HG02981 (cell line): ENCODE measurements around the gene CCDC183.
"Not testable (repeated sequence)": the region's sequence is repeated elsewhere in the genome, so short reads cannot be mapped to it uniquely, and the experiment has no call there.

Experiments
- ATAC-seq: cut with Tn5 transposase; IDR thresholded peaks from one replicate; pipeline ENCODE4 v1.9.1; 2021; ENCODE audit warnings: mild to moderate bottlenecking, moderate library complexity; ENCODE audit not compliant: unreplicated experiment

CCDC183 gene

DNA sequence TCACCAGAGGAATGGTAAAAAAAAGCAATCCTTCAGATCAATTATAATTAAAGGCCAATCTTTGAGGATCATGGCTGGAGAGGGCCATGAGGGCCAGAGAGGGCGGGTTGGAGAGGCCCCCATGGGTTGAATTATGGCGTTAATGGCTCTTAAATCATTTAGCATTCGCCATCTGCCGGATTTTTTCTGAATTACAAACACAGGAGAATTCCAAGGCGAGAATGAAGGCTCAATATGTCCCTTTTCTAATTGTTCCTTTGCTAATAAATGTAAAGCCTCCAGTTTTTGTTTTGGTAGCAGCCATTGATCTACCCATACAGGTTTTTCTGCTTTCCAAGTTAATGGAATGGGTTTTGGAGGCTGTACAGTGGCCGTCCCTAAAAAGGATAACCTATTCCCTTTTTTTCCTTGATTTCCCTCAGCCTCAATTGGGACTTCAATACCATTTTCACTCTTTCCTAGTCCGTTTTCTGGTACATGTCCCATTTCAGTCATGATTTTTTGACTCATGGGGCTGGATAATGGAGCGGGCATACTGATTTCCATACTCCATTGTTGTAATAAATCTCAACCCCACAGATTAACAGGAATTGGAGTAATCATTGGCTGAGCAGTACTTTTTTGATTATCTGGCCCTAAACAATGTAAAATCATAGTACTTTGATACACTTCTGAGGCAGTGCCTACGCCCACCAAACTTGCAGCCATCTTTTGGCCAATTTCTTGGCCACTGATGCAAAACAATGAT is 11.7 kb upstream of the CCDC183 start:
- ATAC-seq = no peak

GRCh38 chr9:136784997-136785361 is 11.2 kb upstream of the CCDC183 start:
- no peak for ATAC-seq

DNA sequence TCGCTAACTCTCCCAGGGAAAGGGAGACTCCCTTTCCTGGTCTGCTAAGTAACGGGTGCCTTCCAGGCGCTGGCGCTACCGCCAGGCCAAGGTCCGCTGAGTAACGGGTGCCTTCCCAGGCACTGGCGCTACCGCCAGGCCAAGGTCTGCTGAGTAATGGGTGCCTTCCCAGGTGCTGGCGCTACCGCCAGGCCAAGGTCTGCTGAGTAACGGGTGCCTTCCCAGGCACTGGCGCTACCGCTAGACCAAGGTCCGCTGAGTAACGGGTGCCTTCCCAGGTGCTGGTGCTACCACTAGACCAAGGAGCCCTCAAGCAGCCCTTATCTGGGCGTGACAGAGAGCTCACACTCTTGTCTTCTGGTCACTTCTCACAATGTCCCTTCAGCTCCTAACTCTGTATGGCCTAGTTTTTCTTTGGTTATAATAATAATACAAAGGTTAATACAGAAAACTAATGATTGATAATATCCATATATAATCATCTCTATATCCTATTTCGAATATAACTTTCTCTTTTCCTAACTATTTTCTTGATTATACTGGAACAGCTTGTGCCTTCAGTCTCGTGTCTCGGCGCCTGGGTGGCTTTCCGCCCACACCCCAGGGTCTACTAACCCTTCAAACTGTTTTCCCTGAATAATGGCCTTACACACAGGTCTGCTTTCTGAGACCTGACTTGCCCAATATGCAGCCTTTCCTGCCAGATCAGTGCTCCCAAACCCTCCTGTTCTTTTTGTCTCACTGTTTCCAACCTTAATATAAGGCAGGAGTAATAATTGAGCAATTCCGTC is 10.4 kb upstream of the CCDC183 start:
- ATAC-seq = not testable (repeated sequence)

DNA sequence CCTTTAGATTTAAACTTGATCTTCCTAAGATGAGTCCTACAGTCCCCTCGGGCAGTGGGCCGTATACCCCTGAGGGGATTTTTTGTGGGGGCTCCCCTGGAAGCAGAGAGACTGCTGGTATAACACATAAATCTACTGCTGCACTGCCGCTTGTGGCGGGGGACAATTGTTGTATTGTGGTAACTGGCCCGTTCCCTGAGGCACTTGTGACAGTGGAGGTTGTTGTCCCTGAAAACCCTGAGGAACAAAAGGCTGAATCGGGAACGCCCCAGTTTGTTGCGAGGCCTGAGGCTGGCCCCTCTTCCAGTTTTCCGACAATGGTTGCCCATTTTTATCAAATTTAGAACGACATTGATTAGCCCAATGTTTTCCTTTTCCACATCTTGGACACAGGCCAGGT is 9.7 kb upstream of the CCDC183 start:
- ATAC-seq = no peak

- ATAC-seq = not testable (repeated sequence)
Measured at GRCh38 chr9:136786983-136787382, 9.2 kb upstream of the CCDC183 start.

DNA sequence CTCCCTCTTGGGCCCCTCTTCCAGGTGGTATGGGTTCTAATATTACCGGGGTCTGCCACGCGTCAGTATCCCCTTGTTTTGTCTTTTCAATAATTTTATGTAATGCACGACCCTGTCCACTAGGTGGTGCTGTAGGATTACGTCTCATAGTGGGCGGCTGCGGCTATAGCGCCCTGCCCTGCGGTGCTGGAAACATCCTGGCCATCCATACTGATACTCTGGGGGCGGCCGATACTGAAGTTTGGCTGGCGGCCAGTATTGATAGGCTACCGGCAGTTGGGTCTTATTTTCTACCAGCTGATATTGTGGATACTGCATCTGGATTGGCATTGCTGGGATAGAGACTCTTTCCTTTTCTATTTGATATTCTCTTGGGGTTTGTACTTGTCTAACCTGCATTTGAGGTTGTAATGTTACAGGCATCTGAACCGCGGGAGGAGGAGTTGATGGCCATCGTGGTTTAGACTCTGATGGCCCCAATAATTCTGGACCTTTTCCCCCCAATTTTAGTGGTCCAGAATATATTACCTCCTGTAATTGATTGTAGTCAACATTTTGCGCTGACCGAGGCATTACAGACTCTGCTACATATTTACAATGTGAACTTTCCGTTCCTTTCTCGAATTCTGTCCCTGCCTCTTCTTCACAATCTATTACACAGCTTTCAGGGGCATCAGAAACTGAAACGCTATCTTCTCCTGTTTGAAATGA is 8.3 kb upstream of the CCDC183 start:
- ATAC-seq = no peak

DNA sequence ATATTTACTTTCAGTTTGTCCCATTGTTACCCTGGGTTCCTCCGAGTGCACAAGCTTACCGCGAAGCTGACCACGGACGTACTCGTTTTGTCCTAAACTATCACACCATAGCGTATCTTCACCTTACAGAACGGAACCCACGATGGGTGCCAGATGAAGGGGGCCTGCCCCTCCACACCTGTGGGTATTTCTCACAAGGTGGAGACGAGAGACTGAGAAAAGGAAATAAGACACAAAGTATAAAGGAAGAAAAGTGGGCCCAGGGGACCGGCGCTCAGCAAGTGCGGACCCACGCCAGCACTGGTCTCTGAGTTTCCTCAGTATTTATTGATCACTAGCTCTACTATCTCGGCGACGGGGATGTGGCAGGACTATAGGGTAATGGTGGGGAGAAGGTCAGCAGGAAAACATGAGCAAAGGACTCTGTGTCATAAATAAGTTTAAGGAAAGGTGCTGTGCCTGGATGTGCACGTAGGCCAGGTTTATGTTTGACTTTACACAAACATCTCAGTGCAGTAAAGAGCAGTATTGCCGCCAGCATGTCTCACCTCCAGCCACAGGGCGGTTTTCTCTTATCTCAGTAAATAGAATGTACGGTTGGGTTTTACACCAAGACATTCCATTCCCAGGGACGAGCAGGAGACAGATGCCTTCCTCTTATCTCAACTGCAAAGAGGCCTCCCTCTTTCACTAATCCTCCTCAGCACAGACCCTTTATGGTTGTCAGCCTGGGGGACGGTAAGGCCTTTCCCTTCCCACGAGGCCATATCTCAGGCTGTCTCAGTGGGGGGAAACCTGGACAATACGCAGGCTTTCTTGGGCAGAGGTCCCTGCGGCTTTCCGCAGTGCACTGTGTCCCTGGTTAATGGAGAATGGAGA is 7.3 kb upstream of the CCDC183 start:
- not testable (repeated sequence) for ATAC-seq

- ATAC-seq = no peak
Measured at GRCh38 chr9:136789523-136789937, 6.6 kb upstream of the CCDC183 start.

- ATAC-seq = peak; percentile 81
Measured at GRCh38 chr9:136790640-136791515, 5.3 kb upstream of the CCDC183 start, which contains the start of gene TMEM141. TSS of gene TMEM141 (plus strand) at chr9:136791344. CDS start at chr9:136791371, 27 bp downstream.

DNA sequence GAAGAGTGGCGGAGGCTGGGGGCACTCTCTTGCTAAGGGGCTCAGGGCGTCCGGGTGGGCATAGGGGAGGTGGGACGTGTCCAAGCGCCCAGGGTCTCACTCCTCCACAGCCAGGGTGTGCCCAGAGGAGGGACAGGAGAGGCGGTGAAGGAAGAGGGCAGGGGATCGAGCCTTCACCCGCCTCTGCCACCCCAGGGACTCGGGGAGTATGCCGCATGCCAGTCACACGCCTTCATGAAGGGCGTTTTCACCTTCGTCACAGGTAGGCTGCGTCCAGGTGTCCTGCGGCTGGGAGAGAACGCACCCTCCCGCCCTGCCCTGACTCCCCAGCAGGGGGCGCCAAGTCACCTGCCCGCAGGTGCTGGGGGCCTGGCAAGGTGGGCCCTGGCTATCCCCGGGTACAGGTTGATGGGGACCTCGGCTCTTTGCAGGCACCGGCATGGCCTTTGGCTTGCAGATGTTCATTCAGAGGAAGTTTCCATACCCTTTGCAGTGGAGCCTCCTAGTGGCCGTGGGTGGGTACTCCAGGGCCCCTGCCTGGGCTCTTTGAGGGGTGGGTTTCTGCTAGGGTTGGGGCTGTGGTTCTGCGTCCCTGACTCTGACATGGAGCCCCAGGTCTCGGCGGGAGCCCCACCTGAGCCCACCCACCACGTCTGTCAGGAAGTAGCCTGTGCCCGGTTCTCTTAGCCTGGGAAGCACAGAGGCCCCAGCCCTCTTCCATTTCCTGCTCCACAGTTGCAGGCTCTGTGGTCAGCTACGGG is 4.4 kb upstream of the CCDC183 start:
- ATAC-seq = no peak

GRCh38 chr9:136792321-136793085 is 3.6 kb upstream of the CCDC183 start:
- no peak for ATAC-seq

DNA sequence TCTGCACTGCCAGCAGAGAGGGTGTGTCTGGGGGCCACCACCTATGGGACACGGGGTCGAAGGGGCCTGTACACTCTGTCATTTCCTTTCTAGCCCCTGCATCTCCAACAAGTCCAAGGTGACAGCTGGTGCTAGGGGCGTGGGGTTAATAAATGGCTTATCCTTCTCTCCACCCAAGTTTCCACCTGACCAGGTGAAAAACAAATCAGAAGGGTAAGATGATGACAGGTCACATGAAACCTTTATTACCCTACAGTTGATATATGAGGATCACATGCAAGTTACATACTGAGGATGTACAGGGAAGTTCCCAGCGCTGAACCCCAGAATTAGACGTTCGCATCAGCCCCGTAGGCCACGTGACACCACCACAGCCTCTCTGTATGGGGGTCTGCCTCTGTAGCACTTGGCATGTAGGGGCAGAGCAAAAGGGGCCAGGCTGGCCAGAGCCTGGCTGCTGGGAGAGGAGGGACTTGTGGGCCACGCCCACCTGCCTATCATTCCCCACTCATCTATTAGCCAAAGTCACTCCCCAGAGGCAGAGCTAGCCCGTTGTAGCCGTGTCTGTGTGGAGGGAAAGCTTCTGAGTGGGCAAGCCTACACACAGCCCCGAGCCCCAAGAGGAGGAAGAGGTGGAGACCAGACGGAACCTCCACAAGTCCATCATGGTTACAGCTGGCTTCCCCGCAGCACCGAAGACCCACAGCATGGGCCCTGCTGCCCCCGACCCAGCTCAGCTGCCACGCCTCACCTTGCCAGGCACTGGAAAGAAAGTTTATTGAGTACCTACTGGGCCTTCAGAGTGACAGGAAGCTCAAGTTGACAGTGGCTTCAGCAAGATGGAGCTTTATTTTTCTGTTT is 2.8 kb upstream of the CCDC183 start:
- ATAC-seq = no peak

DNA sequence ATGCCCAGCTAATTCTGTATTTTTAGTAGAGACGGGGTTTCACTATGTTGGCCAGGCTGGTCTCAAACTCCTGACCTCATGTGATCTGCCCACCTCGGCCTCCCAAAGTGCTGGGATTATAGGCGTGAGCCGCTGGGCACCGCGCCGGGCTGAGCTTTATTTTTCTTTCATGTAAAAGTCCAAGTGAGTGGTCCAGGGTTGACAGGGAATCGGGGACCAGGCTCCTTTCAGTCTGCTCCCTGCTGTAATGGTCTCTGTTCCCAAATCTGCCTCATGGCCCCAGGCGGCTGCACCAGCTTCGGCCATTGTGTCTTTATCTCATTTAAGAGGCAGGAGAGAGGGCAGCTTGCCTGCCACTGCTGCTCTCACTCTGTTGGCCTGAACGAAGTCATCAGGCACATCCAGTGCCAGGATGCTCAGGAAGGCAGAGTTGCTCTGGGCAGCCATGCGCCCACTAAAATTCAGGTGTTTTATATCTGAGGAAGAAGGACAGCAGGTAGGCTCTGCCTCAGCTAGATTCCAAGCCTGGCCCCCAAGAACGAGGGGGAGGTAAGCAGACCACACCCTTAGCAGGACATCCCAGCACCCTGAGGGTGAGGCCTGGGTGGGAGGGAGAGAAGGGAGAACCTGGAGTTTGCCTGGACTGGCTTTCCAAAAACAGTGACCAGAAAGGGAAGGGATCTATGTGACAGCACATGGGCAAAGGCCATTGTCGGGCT is 1.7 kb upstream of the CCDC183 start:
- ATAC-seq = no peak

GRCh38 chr9:136795000-136795348 is 1.2 kb upstream of the CCDC183 start:
- no peak for ATAC-seq

GRCh38 chr9:136796775-136797347 is 723 bp downstream of the CCDC183 start:
- not testable (repeated sequence) for ATAC-seq

DNA sequence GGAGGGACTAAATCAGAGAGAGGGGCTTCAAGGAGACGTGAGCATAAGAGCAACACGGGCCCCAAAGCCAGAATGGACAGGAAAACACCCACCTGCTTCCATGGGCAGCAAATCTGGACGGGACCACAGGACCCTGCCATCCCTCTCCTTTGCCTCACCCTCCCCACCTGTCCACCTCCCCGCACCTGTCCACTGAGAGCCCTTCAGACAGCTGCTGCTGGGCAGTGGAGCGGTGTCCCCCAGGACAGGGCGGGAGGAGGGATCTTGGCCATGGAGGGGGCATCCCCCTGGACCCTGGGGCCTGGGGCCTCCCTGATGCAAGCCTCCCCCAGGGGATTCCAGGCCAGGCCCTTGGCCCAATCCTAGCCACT is 2.6 kb downstream of the CCDC183 start:
- no peak for ATAC-seq
